Measurements from ENCODE around the gene SLC9A9.

SLC9A9 gene

GRCh38 chr3:143354342-143354741, 493.9 kb downstream of the SLC9A9 start:
- DNase-seq (ENCODE audit: low spot score) = no peak

DNA sequence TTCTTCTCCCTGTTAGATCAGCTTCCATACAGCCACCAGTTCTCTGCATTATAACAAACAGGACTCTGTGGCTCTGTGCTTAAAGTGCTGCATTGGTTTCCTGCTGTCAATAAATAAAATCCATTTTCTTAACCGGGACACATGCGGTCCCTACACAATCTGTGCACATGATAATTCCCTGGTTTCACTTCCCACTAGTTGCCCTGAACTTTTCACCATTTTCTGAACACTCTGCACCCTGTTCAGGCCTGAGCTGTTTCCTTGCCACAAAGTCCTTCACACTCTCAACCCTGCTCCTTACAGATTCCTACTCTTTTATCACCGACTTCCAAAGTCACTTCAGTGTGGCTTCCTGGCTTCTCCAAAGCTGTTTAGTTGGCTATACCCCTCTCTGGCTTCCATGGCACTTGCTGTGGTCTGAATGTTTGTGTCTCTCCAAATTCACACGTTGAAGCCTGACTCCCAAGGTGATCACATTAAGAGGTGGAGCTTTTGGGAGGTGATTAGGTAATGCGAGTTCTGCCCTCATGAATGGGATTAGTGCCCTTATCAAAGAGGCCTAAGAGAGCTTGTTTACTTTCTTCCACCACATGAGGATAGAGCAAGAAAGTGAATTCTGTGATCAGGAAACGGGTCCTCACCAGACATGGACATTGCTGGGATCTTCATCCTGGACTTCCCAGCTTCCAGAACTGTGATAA, 495.3 kb downstream of the SLC9A9 start:
- no peak for DNase-seq (ENCODE audit: low spot score)

GRCh38 chr3:143351895-143352608, 496.2 kb downstream of the SLC9A9 start:
- DNase-seq (ENCODE audit: low spot score) = no peak

- no peak for DNase-seq (ENCODE audit: low spot score)
Observed at GRCh38 chr3:143351354-143351753, 496.9 kb downstream of the SLC9A9 start.

DNA sequence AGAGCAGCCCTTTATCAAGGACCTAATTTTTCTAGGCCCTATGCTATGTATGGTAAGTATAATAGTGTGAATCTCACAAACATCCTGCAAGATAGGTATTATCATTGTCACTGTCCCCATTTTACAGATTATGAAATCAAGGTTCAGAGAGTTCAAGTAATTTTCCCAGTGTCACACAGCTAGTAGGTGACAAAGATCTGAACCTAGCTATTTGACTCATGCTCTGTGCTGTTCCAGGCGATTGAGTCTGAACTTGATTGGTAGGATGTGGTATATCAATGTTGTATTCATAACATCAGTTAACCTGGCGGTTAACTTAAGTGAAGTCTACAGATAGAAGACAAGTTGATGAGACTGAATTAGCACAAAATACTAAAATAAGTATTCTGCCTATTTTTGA, 498.8 kb downstream of the SLC9A9 start:
- DNase-seq (ENCODE audit: low spot score) = no peak

GRCh38 chr3:143348486-143349327, 499.6 kb downstream of the SLC9A9 start:
- DNase-seq (ENCODE audit: low spot score) = peak; percentile 13

- no peak for DNase-seq (ENCODE audit: low spot score)
Observed at GRCh38 chr3:143344516-143345165, 503.6 kb downstream of the SLC9A9 start.

GRCh38 chr3:143343944-143344343, 504.3 kb downstream of the SLC9A9 start:
- no peak for DNase-seq (ENCODE audit: low spot score)

- no peak for DNase-seq (ENCODE audit: low spot score)
Observed at GRCh38 chr3:143343031-143343430, 505.2 kb downstream of the SLC9A9 start.

GRCh38 chr3:143339451-143339850, 508.8 kb downstream of the SLC9A9 start:
- no peak for DNase-seq (ENCODE audit: low spot score)

GRCh38 chr3:143337387-143337786, 510.9 kb downstream of the SLC9A9 start:
- no peak for DNase-seq (ENCODE audit: low spot score)

DNA sequence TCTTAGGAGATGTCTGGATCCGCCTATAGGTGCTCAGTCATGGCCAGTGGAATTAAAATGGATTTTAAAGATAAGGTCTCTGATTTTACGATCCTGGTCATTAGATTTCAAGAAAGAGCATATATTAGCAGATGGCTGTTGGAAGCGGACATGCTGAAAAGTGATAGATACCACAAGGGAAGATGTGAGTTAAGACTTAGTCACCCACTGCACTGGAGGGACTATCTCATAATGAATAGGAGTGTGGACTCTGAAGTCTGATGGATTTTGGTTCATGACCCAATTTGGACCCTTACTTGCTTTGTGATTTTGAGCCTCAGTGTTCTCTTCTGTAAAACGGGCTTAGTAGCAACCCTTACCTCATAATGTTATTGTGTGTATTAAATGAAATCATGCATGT, 514.0 kb downstream of the SLC9A9 start:
- DNase-seq (ENCODE audit: low spot score) = no peak

DNA sequence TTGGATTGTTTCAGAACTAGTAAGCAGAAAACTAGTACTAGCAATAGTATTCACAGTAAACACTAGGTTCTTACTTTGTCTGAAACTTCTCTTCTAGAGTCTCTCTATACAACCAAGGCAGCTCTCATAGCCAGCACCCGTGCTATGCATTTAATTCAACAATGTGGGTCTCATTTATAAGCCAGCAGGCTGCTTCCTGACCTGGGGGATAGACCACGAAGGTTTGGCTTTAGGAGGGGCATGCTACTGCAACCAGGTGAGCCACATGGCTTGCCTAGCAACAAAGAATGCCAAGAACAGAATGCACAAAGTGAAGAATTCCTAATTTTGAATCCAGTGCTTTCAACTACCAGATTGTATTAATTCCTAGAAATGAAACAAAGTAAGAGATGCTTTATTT, 514.9 kb downstream of the SLC9A9 start:
- no peak for DNase-seq (ENCODE audit: low spot score)

- DNase-seq (ENCODE audit: low spot score) = no peak
Observed at GRCh38 chr3:143332026-143332425, 516.2 kb downstream of the SLC9A9 start.

DNA sequence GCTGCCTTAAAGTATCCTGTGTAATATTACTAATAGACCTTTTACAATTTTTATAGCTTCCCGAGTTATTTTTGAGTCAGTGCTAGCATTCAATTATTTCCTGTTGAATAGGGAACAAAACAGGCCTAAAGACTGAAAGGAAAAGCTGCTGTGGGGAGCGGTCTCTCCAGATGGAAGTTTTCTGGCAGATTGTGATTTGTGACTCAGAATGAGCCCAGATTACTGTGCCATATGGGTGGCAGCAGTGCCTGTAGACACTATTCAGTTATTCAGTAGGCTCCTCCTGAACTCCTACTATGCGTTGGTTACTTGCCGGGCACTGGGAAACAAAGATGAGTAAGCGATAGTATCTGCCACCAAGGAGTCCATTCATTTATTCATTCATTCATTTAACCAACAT, 516.9 kb downstream of the SLC9A9 start:
- no peak for DNase-seq (ENCODE audit: low spot score)

DNA sequence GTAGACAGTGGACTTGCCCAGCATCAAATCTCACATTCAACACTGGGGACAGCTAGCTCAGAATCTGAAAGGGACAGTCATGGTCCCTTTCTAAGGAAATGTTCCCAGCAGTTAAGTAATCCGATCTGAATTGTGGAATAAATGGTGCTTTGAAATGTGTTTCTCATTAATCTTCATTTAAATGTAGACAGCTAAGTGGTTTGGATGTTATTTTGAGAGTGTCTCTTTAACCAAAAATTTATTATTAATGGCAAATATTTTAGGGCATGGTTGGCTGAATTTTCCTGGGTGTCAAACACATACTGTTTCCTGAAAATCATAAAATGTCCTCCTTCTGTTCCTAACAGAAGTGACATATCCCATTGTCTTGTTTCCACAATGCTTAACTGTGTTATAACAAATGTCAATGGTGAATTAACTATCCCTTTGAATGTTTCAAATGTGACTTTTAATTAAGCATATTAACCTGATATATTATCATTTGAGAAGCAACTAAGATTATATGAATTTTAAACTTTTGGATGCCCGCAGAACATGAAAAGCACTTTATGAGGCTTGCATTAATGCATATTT, 517.9 kb downstream of the SLC9A9 start:
- no peak for DNase-seq (ENCODE audit: low spot score)

DNA sequence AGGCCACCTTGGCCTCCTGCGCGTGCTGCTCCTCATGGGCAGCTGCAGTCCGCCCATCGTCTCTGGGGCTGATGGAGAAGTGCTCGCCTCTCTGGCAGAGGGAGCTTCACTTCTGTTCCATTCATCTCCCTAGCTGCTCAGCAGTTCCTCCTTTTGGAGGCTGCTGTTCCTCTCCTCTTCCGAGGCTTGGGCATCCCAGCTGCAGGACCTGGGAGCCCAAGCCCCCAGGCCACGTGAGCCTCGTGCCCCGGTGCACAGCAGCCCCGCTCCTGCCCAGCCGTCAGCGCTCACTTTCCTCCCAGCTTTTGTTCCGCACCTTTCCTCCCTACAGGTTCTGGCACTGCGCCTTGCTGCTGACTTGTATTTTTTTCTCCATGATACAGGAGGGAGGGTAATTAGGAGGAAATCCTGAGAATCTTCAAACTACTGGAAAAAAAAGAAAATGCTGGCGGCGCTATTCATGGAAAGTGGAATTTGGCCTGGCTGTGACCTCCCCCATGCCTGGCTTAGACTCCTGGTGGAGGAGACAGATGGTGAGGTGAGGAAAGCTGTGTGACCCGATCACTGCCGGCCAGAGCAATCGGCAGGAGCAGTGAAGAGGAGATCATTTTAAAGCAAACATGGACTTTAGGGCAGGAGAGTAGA, 518.6 kb downstream of the SLC9A9 start:
- no peak for DNase-seq (ENCODE audit: low spot score)

DNA sequence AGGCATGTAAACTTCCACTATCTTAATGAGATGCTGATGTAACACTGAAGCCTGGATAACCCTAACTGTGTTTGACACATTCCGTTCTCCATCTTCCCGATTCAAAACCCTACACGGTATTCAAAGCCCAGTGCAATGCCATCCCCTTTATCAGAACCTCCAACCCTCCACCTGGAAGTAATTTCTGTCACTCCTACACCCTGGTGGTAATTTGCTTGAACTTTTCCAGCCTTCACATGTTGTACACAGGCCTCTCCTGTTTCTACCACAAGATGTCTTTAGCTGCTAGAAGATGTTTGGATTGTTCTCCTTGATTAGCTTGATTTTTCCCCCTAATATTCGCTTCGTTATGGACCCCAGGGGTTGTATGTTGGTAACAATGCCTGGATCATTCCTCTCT, 519.8 kb downstream of the SLC9A9 start:
- DNase-seq (ENCODE audit: low spot score) = no peak

GRCh38 chr3:143326983-143327778, 521.1 kb downstream of the SLC9A9 start:
- DNase-seq (ENCODE audit: low spot score) = no peak

DNA sequence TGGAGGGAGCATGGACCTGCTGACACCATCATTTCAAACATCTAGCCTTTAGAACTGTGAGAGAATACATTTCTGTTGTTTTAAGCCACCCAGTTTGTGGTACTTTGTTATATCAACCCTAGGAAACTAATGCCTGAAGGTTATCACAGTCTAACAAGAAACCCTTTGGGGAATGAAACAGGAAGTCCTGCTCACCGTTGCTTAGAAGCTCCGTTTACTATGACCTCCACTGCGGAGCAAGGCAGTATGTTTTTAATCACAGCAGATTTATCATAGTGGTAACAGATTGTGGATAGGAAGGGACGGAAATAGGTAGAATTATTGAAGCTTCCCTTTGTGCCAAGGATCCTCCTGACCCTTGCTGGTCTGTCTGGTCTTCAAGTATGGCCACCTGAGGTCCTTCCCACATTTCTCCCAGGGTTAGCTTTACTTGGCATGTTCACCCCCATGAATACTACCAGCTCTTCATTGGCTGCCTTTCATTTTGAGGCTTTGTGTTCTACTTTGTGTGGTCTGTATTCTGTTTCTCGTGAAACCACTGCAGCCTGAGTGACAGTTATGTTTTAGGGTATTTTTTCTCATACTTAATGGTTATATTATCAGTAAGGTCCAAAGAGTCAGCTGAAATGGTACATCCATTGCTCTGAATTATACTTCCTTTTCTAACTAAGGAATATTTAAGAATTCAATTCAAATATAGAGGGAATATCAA, 527.1 kb downstream of the SLC9A9 start:
- no peak for DNase-seq (ENCODE audit: low spot score)

Data from hematopoietic multipotent progenitor cell treated with erythropoietin and hydrocortisone succinate and interleukin-3 and kit ligand, for 17 days (in vitro differentiated cells).